ENCODE data around the gene STRA8.

- TF ChIP-seq CTCF (IDR thresholded peaks at IDR 0.05): no peak
- no peak for TF ChIP-seq POLR2A (IDR thresholded peaks at IDR 0.05)
Observed at GRCh38 chr7:135234727-135235126, 1.1 kb downstream of the STRA8 start.
